Right atrium auricular region (tissue), 2 donors: ENCODE measurements around the gene INTS11. TPM values are rescaled to one million over a fixed set of nuclear protein-coding genes. Genes with fewer than 3 reads are reported as not detected.

Source experiments
- DNase-seq: peaks from one replicate; pipeline ENCODE4 v3.0.0-alpha.2; 2019; ENCODE audit warnings: low spot score
- H3K27ac ChIP-seq, 2 donors: fragments of 200-600 bp; sonication (generic); 1 replicate in 1 of 2; 2 replicates in 1 of 2; pipeline ENCODE4 v1.5.1; 2016 to 2019
- H3K27me3 ChIP-seq, 2 donors: fragments of 200-600 bp; sonication (generic); one replicate each; pipeline versions ENCODE4 v1.5.1 to v1.6.0; 2017 to 2019
- H3K36me3 ChIP-seq: fragments of 200-600 bp; sonication (generic); one replicate; pipeline ENCODE4 v1.5.1; 2016
- H3K4me1 ChIP-seq, 2 donors: fragments of 200-600 bp; sonication (generic); one replicate each; pipeline versions ENCODE4 v1.5.1 to v1.6.0; 2017 to 2019
- H3K4me3 ChIP-seq, 2 donors: fragments of 200-600 bp; sonication (generic); 1 replicate in 1 of 2; 2 replicates in 1 of 2; pipeline ENCODE4 v1.5.1; 2017 to 2019; ENCODE audit warnings: mild to moderate bottlenecking in 1 of 2, moderate library complexity in 1 of 2
- H3K9me3 ChIP-seq, 2 donors: fragments of 200-600 bp; sonication (generic); one replicate each; pipeline ENCODE4 v1.5.1; 2019
- total RNA-seq, 2 donors: library from RNA; depleted of rRNA; stranded (reverse); fragments of >200 nt; gene quantifications; one replicate each; pipeline ENCODE4 v1.1.0, GENCODE V29; 2016
- TF ChIP-seq, protein P1 (sequence below), 2 donors: fragments of 200-600 bp; sonication (generic); IDR thresholded peaks; one replicate each; pipeline ENCODE4 v1.5.1; 2019; ENCODE audit warnings: antibody characterized with exemption in 2 of 2

INTS11 gene
- total RNA-seq, 2 donors from 2014 or later: 59.6 to 65.2 TPM

DNA sequence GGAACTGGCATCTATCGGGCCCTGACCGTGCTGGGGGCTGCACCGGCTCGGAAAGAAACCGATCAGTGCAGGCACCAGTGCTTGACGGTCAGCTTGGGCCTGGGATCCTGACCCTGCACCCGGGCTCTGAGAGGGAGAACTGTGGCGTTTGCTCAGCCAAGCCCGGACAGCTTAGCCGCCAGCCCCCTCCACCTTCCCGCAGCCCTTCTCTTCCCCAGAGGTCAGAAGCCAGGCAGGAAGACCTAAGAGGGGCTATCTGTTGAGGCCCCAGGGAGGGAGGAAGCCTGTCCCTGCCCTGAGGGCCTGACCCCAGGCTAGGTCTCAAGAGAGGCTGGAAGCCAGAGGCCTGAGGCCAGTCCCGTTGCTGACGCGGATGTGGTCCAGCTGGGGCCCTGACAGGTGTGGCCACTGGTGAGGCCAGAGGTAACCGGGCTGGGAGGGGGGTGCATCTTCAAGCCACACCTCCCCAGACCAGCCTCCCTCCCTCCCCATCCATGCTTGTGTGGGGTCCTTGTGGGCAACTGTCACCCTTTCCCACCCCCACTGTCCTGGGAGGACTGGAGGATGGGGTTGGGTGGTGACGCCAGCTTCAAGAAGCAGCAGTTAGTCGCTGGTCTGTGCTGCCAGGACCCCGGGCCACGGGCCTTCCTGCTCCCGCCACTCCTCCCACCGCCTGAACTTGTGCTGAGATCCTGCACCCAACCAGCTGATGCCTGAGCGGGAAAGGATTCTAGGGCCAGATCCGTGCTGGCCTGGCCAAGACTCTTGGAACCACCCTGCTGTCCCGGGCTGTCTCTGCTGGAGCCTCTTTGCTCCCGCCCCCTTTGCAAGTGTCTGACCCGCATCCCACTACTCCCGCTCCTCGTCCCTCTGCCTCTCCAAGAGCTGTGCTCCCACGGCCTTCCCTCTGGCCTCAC, 27.3 kb upstream of the INTS11 start:
- Histone ChIP-seq H3K27ac (peak overlapping the region; percentile 49 to 61), H3K27me3 (peaks cover 6 to 19% of the 10 kb centered on the region in 2 donors), H3K9me3 (no peaks in the 10 kb centered on the region), H3K36me3 (peaks cover 8% of the 10 kb centered on the region), H3K4me1 (peaks cover 0 to 75% of the 10 kb centered on the region in 2 donors), H3K4me3 (no peak overlapping the region)
- TF ChIP-seq, protein P1, sequence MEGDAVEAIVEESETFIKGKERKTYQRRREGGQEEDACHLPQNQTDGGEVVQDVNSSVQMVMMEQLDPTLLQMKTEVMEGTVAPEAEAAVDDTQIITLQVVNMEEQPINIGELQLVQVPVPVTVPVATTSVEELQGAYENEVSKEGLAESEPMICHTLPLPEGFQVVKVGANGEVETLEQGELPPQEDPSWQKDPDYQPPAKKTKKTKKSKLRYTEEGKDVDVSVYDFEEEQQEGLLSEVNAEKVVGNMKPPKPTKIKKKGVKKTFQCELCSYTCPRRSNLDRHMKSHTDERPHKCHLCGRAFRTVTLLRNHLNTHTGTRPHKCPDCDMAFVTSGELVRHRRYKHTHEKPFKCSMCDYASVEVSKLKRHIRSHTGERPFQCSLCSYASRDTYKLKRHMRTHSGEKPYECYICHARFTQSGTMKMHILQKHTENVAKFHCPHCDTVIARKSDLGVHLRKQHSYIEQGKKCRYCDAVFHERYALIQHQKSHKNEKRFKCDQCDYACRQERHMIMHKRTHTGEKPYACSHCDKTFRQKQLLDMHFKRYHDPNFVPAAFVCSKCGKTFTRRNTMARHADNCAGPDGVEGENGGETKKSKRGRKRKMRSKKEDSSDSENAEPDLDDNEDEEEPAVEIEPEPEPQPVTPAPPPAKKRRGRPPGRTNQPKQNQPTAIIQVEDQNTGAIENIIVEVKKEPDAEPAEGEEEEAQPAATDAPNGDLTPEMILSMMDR (IDR thresholded peaks at IDR 0.05): no peak
- DNase-seq: peak; percentile 77

DNA sequence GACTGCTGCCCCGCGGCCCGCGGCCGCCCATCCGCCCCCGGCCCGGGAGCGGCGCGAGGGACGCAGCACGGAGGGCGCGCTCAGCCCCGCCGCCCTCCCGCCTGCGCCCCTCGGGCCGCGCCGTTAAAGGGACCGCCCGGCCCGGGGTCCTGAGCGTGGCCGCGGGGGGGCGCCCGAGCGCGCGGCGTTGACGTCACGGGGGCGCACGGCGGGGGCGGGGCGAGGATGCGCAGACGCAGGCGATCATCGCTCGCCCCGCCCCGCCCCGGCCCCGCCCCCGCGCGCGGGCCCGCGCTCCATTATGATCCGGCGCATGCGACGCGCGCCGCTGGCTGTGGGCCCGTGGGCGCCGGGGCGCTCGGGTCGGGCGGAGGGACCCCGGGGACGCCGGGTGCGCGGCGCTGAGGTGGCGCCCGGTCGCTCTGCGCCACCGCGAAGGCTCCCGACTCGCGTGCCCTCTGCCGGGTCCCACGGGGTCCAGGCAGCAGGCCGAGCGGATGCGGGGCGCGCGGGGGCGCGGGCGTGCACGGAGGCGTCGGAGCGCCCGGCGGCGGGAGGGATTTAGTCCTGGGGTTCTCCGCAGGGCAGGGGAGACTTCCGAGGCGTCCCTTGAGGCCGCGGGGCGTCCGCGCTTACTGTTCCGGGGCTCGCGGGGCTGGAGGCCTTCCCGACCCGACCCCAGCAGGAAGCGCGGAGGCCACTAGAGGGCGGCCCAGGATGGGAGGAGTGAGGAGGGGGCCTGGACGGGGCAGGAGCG, 25.0 kb upstream of the INTS11 start, which contains the start of gene DVL1:
Gene DVL1, minus strand, starts transcription at position 163 of the 757 bp plus-strand sequence. CDS start 353 bp downstream, outside the sequence.
- TF ChIP-seq, protein P1 (IDR thresholded peaks at IDR 0.05): peak in 1 of 2 donors; percentile 67
- H3K4me3 ChIP-seq: peak within 1 kb of the TSS; percentile 77 to 78
- no peak for DNase-seq

DNA sequence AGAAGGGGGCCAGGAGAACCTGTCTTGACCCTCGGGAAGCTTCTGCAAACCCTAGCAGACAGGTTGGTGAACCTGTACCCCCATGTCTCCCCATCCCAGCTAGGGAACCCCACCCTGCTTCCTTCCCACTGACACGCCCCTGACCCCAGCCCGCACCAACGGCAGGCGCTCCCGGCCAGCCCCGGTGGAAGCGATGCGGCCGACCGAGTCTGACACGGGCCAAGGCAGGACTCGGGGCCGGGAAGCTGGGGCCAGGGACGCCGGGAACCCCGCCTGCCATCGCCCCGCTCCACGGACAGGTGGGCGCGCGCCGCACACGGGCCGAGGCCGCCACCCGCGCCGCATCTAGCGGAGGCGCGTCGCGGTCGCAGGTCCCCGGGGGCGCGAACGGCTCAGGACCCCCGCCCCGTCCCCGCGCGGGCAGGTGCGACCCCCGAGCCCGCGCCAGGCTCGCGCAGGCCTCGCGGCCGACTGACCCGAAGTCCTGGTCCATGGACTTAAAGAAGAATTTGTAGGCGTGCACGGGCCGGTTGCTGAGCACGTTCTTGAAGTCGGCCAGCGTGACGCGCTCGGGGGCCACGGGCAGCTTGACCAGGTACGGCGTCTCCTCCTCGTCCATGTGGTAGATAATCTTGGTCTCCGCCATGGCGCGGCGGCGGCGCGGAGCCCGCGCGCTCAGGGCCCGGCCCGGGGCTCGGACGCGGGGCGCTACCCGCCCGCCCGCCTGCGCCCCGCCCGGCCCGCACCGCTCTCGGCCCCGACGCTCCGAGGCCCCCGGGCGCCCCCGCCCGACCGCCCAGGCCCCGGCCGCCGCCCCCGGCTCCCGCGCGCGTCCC, 24.2 kb upstream of the INTS11 start:
- Histone ChIP-seq H3K27ac (peak overlapping the region; percentile 63 to 80), H3K36me3 (no peaks in the 10 kb centered on the region), H3K4me3 (peak overlapping the region; percentile 57 to 60), H3K4me1 (peaks cover 0 to 71% of the 10 kb centered on the region in 2 donors), H3K27me3 (peaks cover 0 to 1% of the 10 kb centered on the region in 2 donors), H3K9me3 (no peaks in the 10 kb centered on the region)
- TF ChIP-seq, protein P1 (IDR thresholded peaks at IDR 0.05): no peak
- DNase-seq: no peak

More for the DNA sequence above, 25.0 kb upstream of the INTS11 start, which contains the start of gene DVL1:
- Histone ChIP-seq H3K4me1 (peaks cover 0 to 75% of the 10 kb centered on the region in 2 donors), H3K36me3 (peaks cover 6% of the 10 kb centered on the region), H3K9me3 (no peaks in the 10 kb centered on the region), H3K27ac (peak within 1 kb of the TSS; percentile 85 to 92), H3K27me3 (peaks cover 6 to 9% of the 10 kb centered on the region in 2 donors)

DNA sequence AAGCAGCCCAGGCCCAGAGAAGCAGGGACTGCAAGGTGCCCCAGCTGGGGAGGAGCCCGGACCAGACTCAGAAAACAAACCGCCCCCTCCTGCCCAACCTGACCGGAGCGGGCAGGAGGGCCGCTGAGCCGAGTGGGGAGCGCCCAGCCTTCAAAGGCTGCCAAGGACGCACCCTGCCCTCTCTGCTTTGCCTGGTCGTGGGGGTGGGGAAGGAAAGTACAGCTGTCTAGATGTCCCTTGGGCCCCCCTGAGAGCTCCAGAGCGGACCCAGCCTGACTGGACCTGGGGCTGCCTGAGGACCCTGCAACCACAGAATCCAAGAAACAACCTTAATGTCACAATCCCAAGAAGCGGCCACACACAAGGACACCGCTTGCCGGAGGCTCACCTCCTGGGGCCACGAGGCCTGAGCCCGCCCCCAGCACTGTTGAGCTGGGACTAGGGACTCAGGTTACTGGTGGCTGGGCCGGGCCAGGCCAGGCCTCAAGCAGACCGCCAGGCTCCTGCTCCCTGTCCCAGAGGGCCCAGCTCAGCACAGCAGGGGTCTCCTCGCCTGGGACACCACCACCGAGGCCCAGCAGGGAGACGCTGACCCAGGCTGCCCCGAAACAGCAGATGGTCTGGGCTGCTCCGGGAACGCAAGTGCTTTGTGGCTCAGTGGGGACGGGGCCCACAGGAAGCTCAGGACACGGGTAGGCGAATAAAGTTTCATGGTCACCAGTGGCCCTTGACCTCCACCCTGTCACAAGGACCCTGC, 23.4 kb upstream of the INTS11 start:
- no peaks in the 10 kb centered on the region for H3K36me3 ChIP-seq
- peak overlapping the region; percentile 63 to 80 for H3K27ac ChIP-seq
- DNase-seq: no peak
- peak overlapping the region; percentile 57 to 60 for H3K4me3 ChIP-seq
- H3K4me1 ChIP-seq: peaks cover 0 to 63% of the 10 kb centered on the region in 2 donors
- no peaks in the 10 kb centered on the region for H3K9me3 ChIP-seq
- TF ChIP-seq, protein P1 (IDR thresholded peaks at IDR 0.05): no peak
- H3K27me3 ChIP-seq: no peaks in the 10 kb centered on the region
